K562 (cell line): ENCODE results near the gene DYNC1H1. TPM values are rescaled to one million over a fixed set of nuclear protein-coding genes. Genes with fewer than 3 reads are reported as not detected.
A peak's percentile ranks its signal among the peaks of the same experiment; 100 is the strongest.

ENCODE experiments used
- ATAC-seq: fragments of 200-7000 bp; cut with Tn5 transposase; 3 replicates; pipeline ENCODE4 v1.9.1; 2020; ENCODE audit warnings: moderate library complexity
- BruUV-seq: library from RNA; stranded (reverse); fragments of 400-500 nt; replicated peaks from 2 replicates; lab custom pipeline; 2021; lab: Mats Ljungman, UMichigan
- CTCF ChIA-PET: fragments of 300-600 bp; formaldehyde crosslinking; extraction: SDS; loops from one replicate; lab custom pipeline; 2021; ENCODE audit warnings: low intra/inter-chr PET ratio; lab: Yijun Ruan, JAX
- POLR2A ChIA-PET: fragments of 300-600, 350-650 bp; sonication (Branson Sonifier 250); formaldehyde crosslinking; extraction: SDS; loops from one replicate; lab custom pipeline; 2021; ENCODE audit warnings: antibody characterized with exemption, inconsistent platforms; lab: Yijun Ruan, JAX
- DNase-seq, 4 experiments: peaks; one replicate each; pipeline versions ENCODE4 v3.0.0 to v3.0.0-alpha.2; 2011 to 2018; ENCODE audit warnings: low spot score in 3 of 4, mixed read lengths in 3 of 4; ENCODE audit errors: extremely low read depth in 1 of 4
- FAIRE-seq: peaks from 2 replicates; lab custom pipeline; 2011; peaks lifted over from hg19 to GRCh38; lab: Jason Lieb, UNC
- H2AFZ ChIP-seq: 2 replicates; pipeline ENCODE4 v1.6.0; 2011; ENCODE audit warnings: low read depth, low read length, control low read depth, inconsistent platforms
- H3K27ac ChIP-seq: fragments of 200-600 bp; 3 replicates; pipeline ENCODE4 v1.8.0; 2011; ENCODE audit warnings: low read depth, mild to moderate bottlenecking, control low read depth, inconsistent platforms, low read length, moderate library complexity, mixed read lengths; ENCODE audit errors: extremely low read depth
- H3K27me3 ChIP-seq, 2 experiments: fragments of 300-600 bp in 1 of 2; 2 replicates in 1 of 2; 3 replicates in 1 of 2; pipeline versions ENCODE4 v1.6.0 to v1.8.0; 2011; ENCODE audit warnings: inconsistent platforms in 2 of 2, low read length in 2 of 2, mild to moderate bottlenecking in 1 of 2, mixed read lengths in 1 of 2, moderate library complexity in 1 of 2; ENCODE audit not compliant: control insufficient read depth in 2 of 2, insufficient read depth in 2 of 2
- H3K36me3 ChIP-seq: fragments of 300-600 bp; 3 replicates; pipeline ENCODE4 v1.8.0; 2011; ENCODE audit warnings: mild to moderate bottlenecking, low read length, inconsistent platforms; ENCODE audit not compliant: control insufficient read depth, insufficient read depth
- H3K4me1 ChIP-seq, 2 experiments: fragments of 200-600 bp in 1 of 2; replicated peaks in 1 of 2; 2 replicates in 1 of 2; 3 replicates in 1 of 2; pipeline versions ENCODE4 v1.5.1 to v1.8.0; 2011; ENCODE audit warnings: inconsistent platforms in 2 of 2, low read length in 2 of 2, mild to moderate bottlenecking in 1 of 2, mixed read lengths in 1 of 2, moderate library complexity in 1 of 2; ENCODE audit not compliant: control insufficient read depth in 2 of 2, insufficient read depth in 2 of 2
- H3K4me2 ChIP-seq: 2 replicates; pipeline ENCODE4 v1.6.1; 2011; ENCODE audit warnings: low read length, control low read depth, inconsistent platforms, mixed read lengths; ENCODE audit not compliant: insufficient read depth
- H3K4me3 ChIP-seq: fragments of 200-600 bp; sonication (generic), shearing (Covaris generic); 2 replicates; pipeline ENCODE4 v1.5.1; 2016; ENCODE audit warnings: control low read depth, inconsistent platforms
- H3K79me2 ChIP-seq: fragments of 200-600 bp; 3 replicates; pipeline ENCODE4 v1.8.0; 2011; ENCODE audit warnings: low read length, inconsistent platforms; ENCODE audit not compliant: control insufficient read depth, insufficient read depth
- H3K9ac ChIP-seq, 2 experiments: 2 replicates each; pipeline versions ENCODE4 v1.6.0 to v1.6.1; 2011; ENCODE audit warnings: low read depth in 2 of 2, low read length in 2 of 2, control low read depth in 1 of 2, inconsistent platforms in 1 of 2, mild to moderate bottlenecking in 1 of 2, mixed read lengths in 1 of 2; ENCODE audit not compliant: insufficient read depth in 1 of 2
- H3K9me1 ChIP-seq: one replicate; pipeline ENCODE4 v1.6.0; 2011; ENCODE audit warnings: inconsistent platforms, mild to moderate bottlenecking, low read length, moderate library complexity; ENCODE audit not compliant: control insufficient read depth, insufficient read depth
- H3K9me3 ChIP-seq: replicated peaks from 2 replicates; pipeline ENCODE4 v1.5.1; 2011; ENCODE audit warnings: low read depth, low read length, inconsistent platforms; ENCODE audit not compliant: control insufficient read depth, insufficient read depth
- H4K20me1 ChIP-seq: replicated peaks from 2 replicates; pipeline ENCODE4 v1.6.1; 2011; ENCODE audit warnings: low read length, inconsistent platforms, mixed read lengths; ENCODE audit not compliant: control insufficient read depth, insufficient read depth
- CAMTA2 ChIP-seq: fragments of 250-450 bp; sonication (Bioruptor Pico); conservative IDR thresholded peaks from 2 replicates; pipeline ENCODE4 v1.5.1; 2022
- CBFB ChIP-seq: sonication (generic); formaldehyde crosslinking; IDR thresholded peaks from 2 replicates; pipeline ENCODE4 v1.4.0; 2020; ENCODE audit warnings: mild to moderate bottlenecking, missing genetic modification reagents
- DPF2 ChIP-seq: fragments of 450-650 bp; IDR thresholded peaks from 2 replicates; pipeline ENCODE4 v1.6.1; 2016
- HDAC6 ChIP-seq: IDR thresholded peaks from 2 replicates; pipeline ENCODE4 v1.6.1; 2012; ENCODE audit warnings: low read depth, mild to moderate bottlenecking, control low read depth, inconsistent platforms, low read length, moderate library complexity
- ILF3 ChIP-seq: fragments of 450-650 bp; IDR thresholded peaks from 2 replicates; pipeline ENCODE4 v1.6.1; 2018; ENCODE audit warnings: antibody characterized with exemption, mild to moderate bottlenecking, moderate library complexity, borderline replicate concordance
- KLF16 ChIP-seq: IDR thresholded peaks from 2 replicates; pipeline ENCODE4 v1.6.1; 2016; ENCODE audit warnings: antibody characterized with exemption
- MIER1 ChIP-seq: fragments of 450-650 bp; IDR thresholded peaks from 2 replicates; pipeline ENCODE4 v1.6.1; 2016; ENCODE audit warnings: antibody characterized with exemption, mild to moderate bottlenecking, low read depth
- NCOA2 ChIP-seq, 2 experiments: fragments of 450-650 bp; IDR thresholded peaks; 2 replicates each; pipeline ENCODE4 v1.6.1; 2018; ENCODE audit warnings: mild to moderate bottlenecking in 2 of 2, moderate library complexity in 1 of 2; ENCODE audit not compliant: partially characterized antibody in 2 of 2
- RCOR1 ChIP-seq, 2 experiments: IDR thresholded peaks; 2 replicates each; pipeline ENCODE4 v1.6.1; 2012; ENCODE audit warnings: low read depth in 2 of 2, low read length in 2 of 2, borderline replicate concordance in 1 of 2, improper control_type of control experiment in 1 of 2
- TEAD2 ChIP-seq: fragments of 450-650 bp; IDR thresholded peaks from 2 replicates; pipeline ENCODE4 v1.6.1; 2016; ENCODE audit warnings: missing genetic modification characterization, control low read depth, missing compliant biosample characterization
- XRCC5 ChIP-seq: fragments of 200-400 bp; formaldehyde crosslinking; IDR thresholded peaks from 2 replicates; pipeline ENCODE4 v1.6.1; 2017; ENCODE audit warnings: low read depth, mild to moderate bottlenecking, low read length
- ZNF124 ChIP-seq: sonication (generic); formaldehyde crosslinking; IDR thresholded peaks from 2 replicates; pipeline ENCODE4 v1.8.1; 2022; ENCODE audit warnings: missing genetic modification reagents
- ZNF140 ChIP-seq: fragments of 250-450 bp; sonication (Bioruptor Pico); IDR thresholded peaks from 2 replicates; pipeline ENCODE4 v1.8.0; 2021; ENCODE audit warnings: moderate library complexity, mild to moderate bottlenecking, inconsistent platforms
- ZNF586 ChIP-seq: fragments of 450-650 bp; formaldehyde crosslinking; conservative IDR thresholded peaks from 2 replicates; pipeline ENCODE4 v1.4.0; 2020; ENCODE audit warnings: mild to moderate bottlenecking, moderate library complexity
- ZNF75A ChIP-seq: fragments of 450-650 bp; formaldehyde crosslinking; IDR thresholded peaks from 2 replicates; pipeline ENCODE4 v1.4.0; 2020; ENCODE audit warnings: mild to moderate bottlenecking
- ZNF76 ChIP-seq: fragments of 250-450 bp; sonication (Bioruptor Pico); IDR thresholded peaks from 2 replicates; pipeline ENCODE4 v1.4.0; 2020; ENCODE audit warnings: mild to moderate bottlenecking, moderate library complexity, borderline replicate concordance
- whole genome bisulfite sequencing: fragments of 100-300 bp; shearing (Covaris generic); methylation state at CpG from one replicate; pipeline ENCODE4 v1.1.6; 2016; ENCODE audit warnings: low coverage, mixed read lengths; ENCODE audit not compliant: insufficient coverage; ENCODE audit errors: missing lambda C conversion rate; 5-methylcytosine and 5-hydroxymethylcytosine counted together
- in situ Hi-C: fragments of 300-500 bp; cut with MboI; formaldehyde crosslinking; loops from 4 replicates; pipeline ENCODE4 v1.15.0; 2018; ENCODE audit warnings: inconsistent platforms, mixed read lengths
- intact Hi-C: fragments of 100-400 bp; cut with micrococcal nuclease; formaldehyde crosslinking; loops from 2 replicates; pipeline ENCODE4 v1.14.2; 2022
- polyA plus RNA-seq, 8 experiments: library from polyadenylated mRNA; depleted of rRNA in 4 of 8; stranded (reverse) in 5 of 8; unstranded in 3 of 8; fragments of >200 nt; fragmentation: Nextera tagmentation in 2 of 8; fragmentation: Illumina TruSeq in 1 of 8; extraction: Ambion mirVana in 2 of 8; extraction: Trizol in 1 of 8; gene quantifications; 2 replicates each; pipeline versions ENCODE4 v1.2.1 to v1.2.3, GENCODE V29; 2011 to 2014; ENCODE audit warnings: inconsistent platforms in 1 of 8, missing spikeins in 1 of 8
- total RNA-seq, 7 experiments: library from RNA; depleted of rRNA in 6 of 7; stranded (reverse); fragments of >200 nt in 6 of 7; fragmentation: Illumina TruSeq in 2 of 7; extraction: Trizol in 2 of 7; gene quantifications; 2 replicates each; pipeline versions ENCODE4 v1.2.1 to v1.2.3, GENCODE V29; 2011 to 2021; ENCODE audit warnings: low replicate concordance in 1 of 7
- TF ChIP-seq, protein P1 (sequence below): fragments of 450-650 bp; formaldehyde crosslinking; IDR thresholded peaks from 2 replicates; pipeline ENCODE4 v1.4.0; 2020; ENCODE audit warnings: mild to moderate bottlenecking, moderate library complexity
- TF ChIP-seq, protein P2 (sequence below): fragments of 450-650 bp; formaldehyde crosslinking; IDR thresholded peaks from 2 replicates; pipeline ENCODE4 v1.4.0; 2020; ENCODE audit warnings: mild to moderate bottlenecking
- TF ChIP-seq, protein P3 (sequence below): fragments of 450-650 bp; formaldehyde crosslinking; IDR thresholded peaks from 2 replicates; pipeline ENCODE4 v1.4.0; 2020; ENCODE audit warnings: mild to moderate bottlenecking, moderate library complexity
- TF ChIP-seq, protein P4 (sequence below): sonication (generic); formaldehyde crosslinking; IDR thresholded peaks from 2 replicates; pipeline ENCODE4 v1.8.0; 2022; ENCODE audit warnings: mild to moderate bottlenecking, low read depth, missing genetic modification reagents

Gene DYNC1H1
- total and polyA plus RNA-seq, 9 of the 15 experiments (the other 6 are each of a cell fraction or from before 2014, with no cell fraction given): 31.9 to 335 (median 115) TPM

DNA sequence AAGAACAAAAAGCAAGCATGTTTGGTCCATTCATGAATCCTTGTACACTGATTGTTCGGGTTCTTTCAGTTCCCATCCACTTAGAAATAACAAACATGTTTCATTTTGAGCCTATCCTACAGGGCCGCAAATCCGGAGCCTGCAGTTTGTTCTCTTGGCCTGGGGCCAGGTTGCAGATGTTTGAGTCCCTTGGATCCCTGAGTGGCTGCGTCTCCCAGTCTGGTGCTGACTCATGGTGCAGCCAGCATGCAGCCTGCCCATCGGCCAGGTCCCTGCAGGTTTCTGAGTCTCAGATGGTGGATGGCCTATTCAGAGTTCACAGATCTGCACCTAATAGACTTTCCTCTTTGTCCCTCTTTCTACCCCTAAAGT, 1.9 kb upstream of the DYNC1H1 start:
- in situ Hi-C loops: loop anchor here (5.0 kb wide), 1 partner anchor 355 kb away; the partner anchor contains the start of gene ZNF839
- Histone ChIP-seq H3K4me1 (peaks cover 37 to 42% of the 10 kb centered on the region in 2 experiments), H3K4me2 (peak overlapping the region; percentile 60), H3K4me3 (no peak overlapping the region), H3K9ac (no peak overlapping the region; a peak in 1 of 4 replicates), H3K79me2 (peaks cover 31% of the 10 kb centered on the region), H3K9me1 (no peaks in the 10 kb centered on the region), H2AFZ (peak overlapping the region; percentile 85), H3K36me3 (peaks cover 5% of the 10 kb centered on the region; the same call in 1 of the 3 replicates), H3K27ac (peak overlapping the region; percentile 38; the same call in 2 of the 3 replicates), H3K9me3 (no peaks in the 10 kb centered on the region), H4K20me1 (no peaks in the 10 kb centered on the region), H3K27me3 (no peaks in the 10 kb centered on the region)
- FAIRE-seq: peak; percentile 89
- BruUV-seq: no TSS peak
- ChIA-PET CTCF (no interaction called here), POLR2A (no interaction called here)
- WGBS: 8% methylated on average over 5 of the region's 5 CpGs
- peak; percentile 4; the same call in 1 of the 3 replicates for ATAC-seq
- DNase-seq: peak; percentile 55 to 90 (median 62)
- intact Hi-C loops: loop anchor here (5.0 to 10.0 kb wide), 3 partner anchors 85 to 542 kb away; partner anchors contain the start of genes ANKRD9 and ZNF839
- TF ChIP-seq ZNF124: no peak
- no peak for TF ChIP-seq TEAD2
- TF ChIP-seq, protein P1, sequence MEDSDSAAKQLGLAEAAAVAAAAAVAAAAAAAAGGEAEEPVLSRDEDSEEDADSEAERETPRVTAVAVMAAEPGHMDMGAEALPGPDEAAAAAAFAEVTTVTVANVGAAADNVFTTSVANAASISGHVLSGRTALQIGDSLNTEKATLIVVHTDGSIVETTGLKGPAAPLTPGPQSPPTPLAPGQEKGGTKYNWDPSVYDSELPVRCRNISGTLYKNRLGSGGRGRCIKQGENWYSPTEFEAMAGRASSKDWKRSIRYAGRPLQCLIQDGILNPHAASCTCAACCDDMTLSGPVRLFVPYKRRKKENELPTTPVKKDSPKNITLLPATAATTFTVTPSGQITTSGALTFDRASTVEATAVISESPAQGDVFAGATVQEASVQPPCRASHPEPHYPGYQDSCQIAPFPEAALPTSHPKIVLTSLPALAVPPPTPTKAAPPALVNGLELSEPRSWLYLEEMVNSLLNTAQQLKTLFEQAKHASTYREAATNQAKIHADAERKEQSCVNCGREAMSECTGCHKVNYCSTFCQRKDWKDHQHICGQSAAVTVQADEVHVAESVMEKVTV (CRISPR knock-in tag): no peak
- TF ChIP-seq DPF2: no peak
- no peak for TF ChIP-seq ZNF75A (CRISPR knock-in tag)
- no peak for TF ChIP-seq HDAC6
- no peak for TF ChIP-seq NCOA2 (IDR thresholded peaks at IDR 0.05; ENCODE audit: partially characterized antibody in 2 of 2)
- no peak for TF ChIP-seq XRCC5
- no peak for TF ChIP-seq ILF3
- TF ChIP-seq CBFB (CRISPR knock-in tag): no peak
- TF ChIP-seq KLF16: no peak
- TF ChIP-seq, protein P2, sequence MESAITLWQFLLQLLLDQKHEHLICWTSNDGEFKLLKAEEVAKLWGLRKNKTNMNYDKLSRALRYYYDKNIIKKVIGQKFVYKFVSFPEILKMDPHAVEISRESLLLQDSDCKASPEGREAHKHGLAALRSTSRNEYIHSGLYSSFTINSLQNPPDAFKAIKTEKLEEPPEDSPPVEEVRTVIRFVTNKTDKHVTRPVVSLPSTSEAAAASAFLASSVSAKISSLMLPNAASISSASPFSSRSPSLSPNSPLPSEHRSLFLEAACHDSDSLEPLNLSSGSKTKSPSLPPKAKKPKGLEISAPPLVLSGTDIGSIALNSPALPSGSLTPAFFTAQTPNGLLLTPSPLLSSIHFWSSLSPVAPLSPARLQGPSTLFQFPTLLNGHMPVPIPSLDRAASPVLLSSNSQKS: no peak
- TF ChIP-seq ZNF140: no peak
- TF ChIP-seq RCOR1 (IDR thresholded peaks at IDR 0.05; ENCODE audit: borderline replicate concordance in 1 of 2, low read depth in 2 of 2, low read length in 2 of 2): no peak; a peak in 1 of 4 replicates
- TF ChIP-seq, protein P3, sequence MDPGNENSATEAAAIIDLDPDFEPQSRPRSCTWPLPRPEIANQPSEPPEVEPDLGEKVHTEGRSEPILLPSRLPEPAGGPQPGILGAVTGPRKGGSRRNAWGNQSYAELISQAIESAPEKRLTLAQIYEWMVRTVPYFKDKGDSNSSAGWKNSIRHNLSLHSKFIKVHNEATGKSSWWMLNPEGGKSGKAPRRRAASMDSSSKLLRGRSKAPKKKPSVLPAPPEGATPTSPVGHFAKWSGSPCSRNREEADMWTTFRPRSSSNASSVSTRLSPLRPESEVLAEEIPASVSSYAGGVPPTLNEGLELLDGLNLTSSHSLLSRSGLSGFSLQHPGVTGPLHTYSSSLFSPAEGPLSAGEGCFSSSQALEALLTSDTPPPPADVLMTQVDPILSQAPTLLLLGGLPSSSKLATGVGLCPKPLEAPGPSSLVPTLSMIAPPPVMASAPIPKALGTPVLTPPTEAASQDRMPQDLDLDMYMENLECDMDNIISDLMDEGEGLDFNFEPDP (CRISPR knock-in tag): no peak
- TF ChIP-seq, protein P4, sequence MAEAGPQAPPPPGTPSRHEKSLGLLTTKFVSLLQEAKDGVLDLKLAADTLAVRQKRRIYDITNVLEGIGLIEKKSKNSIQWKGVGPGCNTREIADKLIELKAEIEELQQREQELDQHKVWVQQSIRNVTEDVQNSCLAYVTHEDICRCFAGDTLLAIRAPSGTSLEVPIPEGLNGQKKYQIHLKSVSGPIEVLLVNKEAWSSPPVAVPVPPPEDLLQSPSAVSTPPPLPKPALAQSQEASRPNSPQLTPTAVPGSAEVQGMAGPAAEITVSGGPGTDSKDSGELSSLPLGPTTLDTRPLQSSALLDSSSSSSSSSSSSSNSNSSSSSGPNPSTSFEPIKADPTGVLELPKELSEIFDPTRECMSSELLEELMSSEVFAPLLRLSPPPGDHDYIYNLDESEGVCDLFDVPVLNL (CRISPR knock-in tag): no peak
- TF ChIP-seq CAMTA2 (CRISPR knock-in tag): no peak
- TF ChIP-seq MIER1: no peak
- no peak for TF ChIP-seq ZNF76
- TF ChIP-seq ZNF586 (CRISPR knock-in tag): no peak
